Activated CD4-positive, alpha-beta T cell treated with anti-CD3 and anti-CD28 coated beads for 4 hours (primary cell): ENCODE measurements around the gene KANK3.
"Not testable (repeated sequence)": the region's sequence is repeated elsewhere in the genome, so short reads cannot be mapped to it uniquely, and the experiment has no call there.

Experiments
- DNase-seq, 2 donors: peaks; one replicate each; pipeline ENCODE4 v3.0.0-alpha.2; 2020

The KANK3 gene

DNA sequence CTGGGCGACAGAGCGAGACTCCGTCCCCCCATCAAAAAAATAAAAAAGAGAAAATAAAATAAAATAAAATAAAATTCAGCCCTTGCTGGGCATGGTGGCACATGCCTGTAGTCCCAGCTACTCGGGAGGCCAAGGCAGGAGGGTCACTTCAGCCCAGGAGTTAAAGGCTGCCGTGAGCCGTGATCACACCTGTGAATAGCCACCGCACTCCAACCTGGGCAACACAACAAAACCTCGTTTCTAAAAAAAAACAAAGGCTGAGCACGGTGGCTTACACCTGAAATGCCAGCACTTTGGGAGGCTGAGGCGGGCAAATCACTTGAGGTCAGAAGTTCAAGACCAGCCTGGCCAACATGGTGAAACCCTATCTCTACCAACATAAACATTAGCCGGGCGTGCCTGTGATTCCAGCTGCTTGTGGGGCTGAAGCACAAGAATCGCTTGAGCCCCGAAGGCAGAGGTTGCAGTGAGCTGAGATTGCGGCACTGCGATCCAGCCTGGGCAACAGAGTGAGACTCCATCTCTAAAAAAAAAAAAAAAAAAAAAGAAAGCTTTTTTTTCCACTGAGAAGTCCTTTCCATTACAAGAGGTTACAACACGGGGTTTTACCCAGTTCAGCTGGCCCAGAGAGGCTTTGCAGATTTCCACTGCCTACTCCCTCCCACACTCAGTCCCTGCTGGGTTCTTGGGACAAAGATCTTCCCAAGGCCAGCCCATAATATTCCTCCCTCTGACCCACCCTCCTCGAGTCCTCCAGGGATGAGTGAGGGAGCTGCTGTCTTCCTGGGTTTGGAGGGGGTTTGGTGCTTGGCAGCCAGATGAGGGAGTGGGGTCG, 27.3 kb upstream of the KANK3 start:
- no peak for DNase-seq

DNA sequence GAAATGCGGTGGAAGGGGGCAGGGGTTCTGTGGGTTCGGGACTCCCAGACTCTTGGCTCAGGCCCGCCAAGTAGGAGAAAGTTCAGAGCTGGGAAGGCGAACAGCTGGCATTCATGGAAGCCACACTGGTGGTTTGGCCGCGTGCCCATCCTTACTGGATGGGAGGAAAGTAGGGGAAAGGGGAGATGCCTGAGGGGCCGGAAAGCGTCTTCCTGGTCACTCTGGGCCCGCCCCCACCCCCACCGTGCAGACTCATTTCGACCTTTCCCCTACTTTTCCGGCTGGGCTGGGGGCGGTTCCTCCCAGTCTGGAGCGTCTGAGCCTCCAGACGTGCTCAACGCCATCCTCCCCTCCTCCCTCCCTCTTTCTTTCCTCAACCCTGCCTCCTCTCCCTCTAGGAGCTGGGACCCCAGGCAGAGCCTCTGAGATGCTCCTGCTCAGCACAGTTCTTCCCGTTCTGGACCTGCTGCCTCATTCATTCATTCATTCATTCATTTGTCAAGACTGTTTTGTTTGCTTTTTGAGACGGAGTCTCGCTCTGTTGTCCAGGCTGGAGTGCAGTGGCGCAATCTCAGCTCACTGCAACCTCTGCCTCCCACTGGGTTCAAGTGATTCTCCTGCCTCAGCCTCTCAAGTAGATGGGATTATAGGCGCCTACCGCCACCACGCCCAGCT, 24.4 kb upstream of the KANK3 start:
- no peak for DNase-seq

DNA sequence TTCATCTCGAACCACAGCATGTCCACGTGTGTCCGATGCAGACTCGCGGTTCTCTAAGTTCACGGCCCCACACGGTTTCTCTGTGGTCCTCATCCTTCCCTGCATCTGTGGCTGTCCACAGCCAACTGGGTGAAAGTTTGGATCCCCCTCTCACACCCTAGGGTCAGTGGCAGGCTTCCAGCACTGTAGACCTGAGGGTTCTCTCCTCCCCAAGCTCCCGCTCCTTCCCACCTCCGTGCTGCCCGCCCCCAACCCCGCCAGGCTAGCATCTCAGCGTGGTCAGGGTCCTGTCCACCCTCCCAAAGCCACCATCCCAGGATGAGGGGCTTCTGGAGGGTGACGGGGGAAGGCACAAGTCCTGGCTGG, 23.9 kb upstream of the KANK3 start:
- DNase-seq: no peak

DNA sequence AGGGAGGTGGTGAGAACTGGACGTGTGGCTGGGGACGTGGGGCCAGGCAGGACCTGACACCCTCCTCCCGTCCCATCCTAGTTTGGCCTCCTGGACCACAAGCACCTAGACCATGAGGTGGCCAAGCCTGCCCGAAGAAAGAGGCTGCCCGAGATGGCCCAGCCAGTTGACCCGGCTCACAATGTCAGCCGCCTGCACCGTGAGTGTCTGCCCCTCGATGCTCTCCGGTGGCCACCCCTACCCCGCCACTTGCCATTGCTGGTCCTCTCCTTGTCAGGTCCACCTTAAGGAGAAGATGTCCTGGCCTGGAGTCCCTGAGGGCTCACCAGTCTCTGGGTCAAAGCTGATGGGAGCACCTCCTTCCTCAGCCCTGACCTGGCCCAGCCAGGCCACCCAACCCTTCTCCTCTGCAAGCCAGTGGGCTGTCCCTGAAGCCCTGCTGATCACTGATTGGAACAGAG, 23.1 kb upstream of the KANK3 start:
- no peak for DNase-seq

DNA sequence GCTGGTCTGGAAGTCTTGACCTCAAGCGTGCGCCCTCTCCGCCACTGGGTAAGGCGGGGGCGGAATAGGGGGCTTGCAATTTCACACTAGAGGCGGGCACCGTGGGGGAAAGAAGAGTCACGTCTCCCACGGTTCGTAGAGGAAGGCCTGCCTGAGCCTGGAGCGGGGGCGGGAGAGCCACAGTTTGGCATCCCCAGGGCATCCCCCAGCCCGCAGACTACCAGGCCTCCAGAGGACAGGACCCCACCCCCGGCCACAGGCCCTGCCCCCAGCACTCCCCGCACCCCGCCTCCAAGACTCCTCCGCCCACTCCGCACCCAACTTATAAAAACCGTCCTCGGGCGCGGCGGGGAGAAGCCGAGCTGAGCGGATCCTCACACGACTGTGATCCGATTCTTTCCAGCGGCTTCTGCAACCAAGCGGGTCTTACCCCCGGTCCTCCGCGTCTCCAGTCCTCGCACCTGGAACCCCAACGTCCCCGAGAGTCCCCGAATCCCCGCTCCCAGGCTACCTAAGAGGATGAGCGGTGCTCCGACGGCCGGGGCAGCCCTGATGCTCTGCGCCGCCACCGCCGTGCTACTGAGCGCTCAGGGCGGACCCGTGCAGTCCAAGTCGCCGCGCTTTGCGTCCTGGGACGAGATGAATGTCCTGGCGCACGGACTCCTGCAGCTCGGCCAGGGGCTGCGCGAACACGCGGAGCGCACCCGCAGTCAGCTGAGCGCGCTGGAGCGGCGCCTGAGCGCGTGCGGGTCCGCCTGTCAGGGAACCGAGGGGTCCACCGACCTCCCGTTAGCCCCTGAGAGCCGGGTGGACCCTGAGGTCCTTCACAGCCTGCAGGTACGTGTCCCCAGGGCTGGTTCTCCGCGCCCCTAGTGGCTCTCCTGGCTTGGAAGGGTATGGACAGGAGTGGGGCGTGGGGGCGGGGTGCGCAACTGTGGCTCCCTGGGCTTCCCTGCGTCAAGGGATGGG, 21.0 kb upstream of the KANK3 start, which contains the start of gene ANGPTL4:
Gene ANGPTL4, plus strand, starts transcription at position 353 of the 969 bp plus-strand sequence. Its CDS starts 167 bp downstream, at position 520.
- peak; percentile 58 to 74 for DNase-seq

DNA sequence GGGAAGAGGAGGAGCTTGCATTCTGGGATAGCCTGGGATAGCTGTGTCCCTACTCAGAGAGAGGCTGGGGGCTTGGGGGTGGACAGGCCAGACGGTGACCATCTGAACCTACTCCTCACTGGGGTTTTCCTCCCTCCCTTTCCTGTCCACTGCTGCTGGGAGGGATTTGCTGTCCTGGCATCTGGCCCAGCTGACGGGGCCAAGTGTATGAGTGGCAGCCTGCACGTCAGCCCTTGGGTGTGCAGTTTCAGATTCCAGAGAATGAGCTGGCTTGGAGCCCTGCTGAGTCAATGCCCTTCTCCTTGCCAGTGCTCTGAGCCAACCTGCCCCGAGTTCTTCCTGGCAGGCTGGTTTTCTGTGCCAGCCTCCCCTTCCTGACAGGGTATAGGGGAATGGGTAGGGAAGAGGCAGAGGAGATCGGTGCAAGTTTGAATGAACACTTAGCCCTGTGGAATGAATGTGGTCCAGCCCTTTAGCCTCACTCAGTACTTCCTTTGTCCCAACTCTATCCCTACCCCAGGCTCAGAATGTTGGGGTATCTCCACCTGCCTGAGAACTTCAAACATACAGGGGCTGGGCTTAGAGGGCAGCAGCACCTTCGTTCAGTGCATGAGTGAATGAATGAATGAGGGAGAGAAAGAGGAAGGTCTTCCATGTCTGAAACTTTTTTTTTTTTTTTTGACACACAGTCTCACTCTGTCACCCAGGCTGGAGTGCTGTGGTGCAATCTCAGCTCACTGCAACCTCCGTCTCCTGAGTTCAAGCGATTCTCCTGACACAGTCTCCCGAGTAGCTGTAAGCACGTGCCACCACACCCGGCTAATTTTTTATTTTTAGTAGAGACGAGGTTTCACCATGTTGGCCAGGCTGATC, 19.1 kb upstream of the KANK3 start:
- DNase-seq: no peak

DNA sequence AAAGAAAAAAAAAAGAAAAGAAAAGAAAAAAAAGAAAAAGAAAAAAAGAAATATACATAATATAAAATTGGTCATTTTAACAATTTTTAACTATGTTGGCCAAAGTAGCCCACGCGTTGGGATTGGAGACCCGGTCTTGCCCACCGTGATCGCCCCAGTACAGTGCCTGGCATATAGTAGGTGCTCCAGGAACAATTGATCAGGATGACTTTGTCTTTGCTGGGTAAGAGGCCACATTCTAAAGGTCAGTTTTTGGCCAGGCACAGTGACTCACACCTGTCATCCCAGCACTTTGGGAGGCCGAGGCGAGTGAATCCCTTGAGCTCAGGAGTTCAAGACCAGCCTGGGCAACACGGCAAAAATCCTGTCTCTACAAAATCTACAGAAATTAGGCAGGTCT, 17.1 kb upstream of the KANK3 start:
- DNase-seq: no peak

DNA sequence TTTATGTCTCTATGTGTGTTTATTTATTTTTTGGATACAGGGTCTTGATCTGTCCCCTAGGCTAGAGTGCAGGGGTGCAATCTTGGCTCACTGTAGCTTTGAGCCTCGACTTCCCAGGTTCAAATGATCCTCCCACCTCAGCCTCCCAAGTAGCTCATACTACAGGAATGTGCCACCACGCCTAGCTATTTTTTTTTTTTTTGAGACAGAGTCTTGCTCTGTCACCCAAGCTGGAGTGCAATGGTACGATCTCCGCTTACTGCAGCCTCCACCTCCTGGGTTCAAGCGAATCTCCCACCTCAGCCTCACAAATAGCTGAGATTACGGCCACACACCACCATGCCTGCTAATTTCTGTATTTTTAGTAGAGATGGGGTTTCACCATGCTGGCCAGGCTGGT, 15.9 kb upstream of the KANK3 start:
- DNase-seq: no peak

DNA sequence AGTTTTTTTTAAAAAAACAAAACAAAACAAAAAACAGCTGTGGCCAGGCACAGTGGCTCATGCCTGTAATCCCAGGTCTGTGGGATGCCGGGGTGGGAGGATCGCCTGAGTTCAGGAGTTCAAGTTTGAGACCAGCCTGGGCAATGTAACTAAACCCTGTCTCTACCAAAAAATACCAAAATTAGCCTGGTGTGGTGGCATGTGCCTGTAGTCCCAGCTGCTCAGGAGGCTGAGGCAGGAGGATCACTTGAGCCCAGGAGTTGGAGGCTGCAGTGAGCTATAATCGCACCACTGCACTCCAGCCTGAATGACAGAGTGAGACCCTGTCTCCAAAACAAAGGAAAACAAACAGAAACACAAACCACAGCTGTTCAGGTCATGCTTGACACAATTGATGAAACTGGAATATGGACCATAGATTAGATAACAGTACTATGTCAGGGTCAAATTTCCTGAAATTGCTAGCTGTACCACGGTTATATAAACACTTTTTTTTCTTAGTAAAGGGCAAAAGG, 14.0 kb upstream of the KANK3 start:
- no peak for DNase-seq

DNA sequence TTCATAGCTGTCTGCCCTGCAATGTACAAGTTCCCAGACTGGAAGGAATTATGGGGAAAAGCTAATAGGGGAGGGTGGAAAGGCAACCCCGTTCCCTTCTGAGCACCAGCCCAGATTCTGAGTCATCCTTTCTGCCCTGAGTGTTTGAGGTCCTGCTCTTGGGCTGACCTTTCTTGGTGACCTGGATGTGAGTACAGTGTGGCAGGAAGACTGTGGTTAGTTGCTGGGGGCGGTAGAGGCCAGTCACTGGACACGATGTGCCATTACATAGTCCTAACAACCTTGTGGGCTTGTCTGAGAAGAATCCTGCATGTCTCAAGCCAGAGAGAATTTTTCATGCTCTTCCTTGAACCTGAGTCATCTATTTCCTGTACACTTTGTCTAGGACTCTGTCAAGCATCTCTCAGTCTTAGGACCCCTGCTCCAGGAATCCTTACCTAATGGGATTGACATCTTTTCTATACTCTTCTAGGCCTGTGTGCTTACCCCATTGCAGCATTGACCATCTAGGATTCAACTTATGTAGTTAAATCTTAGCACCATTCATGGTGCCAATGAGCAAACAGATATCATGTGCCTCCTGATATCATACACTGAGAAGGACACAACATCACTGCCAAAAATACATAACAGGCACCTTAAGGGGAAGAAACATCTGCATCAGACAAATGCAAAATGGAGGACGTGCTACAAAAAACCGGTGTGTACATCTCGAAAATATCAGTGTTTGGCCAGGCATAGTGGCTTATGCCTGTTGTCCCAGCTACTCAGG, 12.8 kb upstream of the KANK3 start:
- no peak for DNase-seq

DNA sequence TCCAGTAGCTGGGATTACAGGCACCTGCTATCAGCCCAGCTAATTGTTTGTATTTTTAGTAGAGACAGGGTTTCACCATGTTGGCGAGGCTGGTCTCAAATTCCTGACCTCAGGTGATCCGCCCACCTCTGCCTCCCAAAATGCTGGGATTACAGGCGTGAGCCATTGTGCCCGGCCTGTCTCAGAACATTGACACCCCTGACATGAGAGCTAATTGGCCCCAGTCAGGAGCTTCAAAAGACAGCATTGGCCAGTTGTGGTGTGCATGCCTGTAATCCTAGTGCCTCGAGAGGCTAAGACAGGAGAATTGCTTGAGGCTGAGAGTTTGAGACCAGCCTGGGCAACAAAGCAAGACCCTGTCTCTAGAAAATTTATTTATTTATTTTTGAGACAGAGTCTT, 9.8 kb upstream of the KANK3 start:
- not testable (repeated sequence) for DNase-seq

DNA sequence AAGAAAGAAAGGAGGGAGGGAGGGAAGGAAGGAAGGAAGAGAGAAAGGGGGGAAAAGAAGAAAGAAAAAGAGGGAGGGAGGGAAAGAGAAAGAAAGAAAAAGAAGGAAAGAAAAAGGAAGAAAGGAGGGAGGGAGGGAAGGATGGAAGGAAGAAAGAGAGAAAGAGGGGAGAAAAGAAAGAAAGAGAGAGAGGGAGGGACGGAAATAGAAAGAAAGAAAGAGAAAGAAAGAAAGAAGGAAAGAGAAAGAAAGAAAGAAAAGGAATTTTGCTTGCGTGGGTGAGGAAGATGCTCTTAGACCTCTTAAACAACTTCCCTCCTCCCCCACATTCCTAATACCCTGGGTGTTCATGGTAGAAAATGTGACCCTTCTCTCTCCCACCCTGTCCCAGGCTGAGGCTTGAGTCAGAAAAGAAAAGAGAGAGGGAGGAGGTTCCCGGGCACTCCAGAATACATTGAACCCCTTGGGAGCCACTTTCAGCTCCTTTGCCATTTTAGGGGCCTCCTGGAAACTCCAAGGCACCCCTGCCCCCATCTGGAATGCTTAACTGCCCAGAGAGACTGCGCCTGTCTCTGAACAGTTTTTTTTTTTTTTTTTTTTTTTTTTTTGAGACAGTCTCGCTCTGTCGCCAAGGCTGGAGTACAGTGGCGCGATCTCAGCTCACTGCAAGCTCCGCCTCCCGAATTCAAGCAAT, 9.2 kb upstream of the KANK3 start:
- no peak for DNase-seq

DNA sequence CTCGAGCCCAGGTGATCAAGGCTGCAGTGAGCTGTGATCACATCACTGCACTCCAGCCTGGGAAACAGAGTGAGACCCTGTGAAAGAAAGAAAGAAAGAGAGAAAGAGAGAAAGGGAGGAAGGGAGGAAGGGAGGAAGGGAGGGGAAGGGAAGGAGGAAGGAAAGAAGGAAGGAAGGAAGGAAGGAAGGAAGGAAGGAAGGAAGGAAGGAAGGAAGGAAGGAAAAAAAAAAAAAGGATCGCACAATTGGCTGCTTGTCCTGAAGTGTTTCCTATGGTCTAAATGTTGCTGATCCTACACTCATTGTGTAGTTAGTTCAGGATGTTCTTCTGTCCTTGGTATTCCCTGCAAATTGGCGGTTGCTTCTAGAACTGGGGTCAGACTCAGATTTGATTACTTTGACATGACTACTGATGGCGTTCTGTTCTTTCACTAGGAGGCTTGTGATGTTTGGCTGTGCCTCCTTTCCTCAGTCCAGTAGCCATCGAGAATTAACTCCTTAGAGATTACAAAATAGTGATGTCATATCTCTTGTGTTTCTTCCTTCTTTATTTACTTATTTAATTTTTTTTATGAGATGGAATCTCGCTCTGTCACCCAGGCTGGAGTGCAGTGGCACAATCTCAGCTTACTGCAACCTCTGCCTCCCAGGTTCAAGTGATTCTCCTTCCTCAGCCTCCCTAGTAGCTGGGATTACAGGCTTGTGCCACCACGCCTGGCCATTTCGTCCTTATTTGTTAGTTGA, 6.7 kb upstream of the KANK3 start:
- not testable (repeated sequence) for DNase-seq

DNA sequence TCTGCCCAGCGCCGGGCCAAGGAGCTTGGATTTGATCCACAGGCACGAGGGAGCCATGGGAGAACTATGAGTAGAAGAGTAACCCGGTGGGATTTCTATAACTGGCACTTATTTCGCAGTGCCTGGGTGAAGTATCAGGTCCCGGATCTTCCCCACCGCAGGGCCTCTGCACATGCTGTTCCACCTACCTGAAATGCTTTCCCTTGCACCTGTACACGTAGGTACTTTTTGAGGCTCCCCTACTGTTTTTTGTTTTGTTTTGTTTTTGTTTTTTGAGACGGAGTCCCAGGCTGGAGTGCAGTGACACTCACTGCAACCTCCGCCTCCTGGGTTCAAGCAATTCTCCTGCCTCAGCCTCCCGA, 402 bp upstream of the KANK3 start:
- DNase-seq: no peak

DNA sequence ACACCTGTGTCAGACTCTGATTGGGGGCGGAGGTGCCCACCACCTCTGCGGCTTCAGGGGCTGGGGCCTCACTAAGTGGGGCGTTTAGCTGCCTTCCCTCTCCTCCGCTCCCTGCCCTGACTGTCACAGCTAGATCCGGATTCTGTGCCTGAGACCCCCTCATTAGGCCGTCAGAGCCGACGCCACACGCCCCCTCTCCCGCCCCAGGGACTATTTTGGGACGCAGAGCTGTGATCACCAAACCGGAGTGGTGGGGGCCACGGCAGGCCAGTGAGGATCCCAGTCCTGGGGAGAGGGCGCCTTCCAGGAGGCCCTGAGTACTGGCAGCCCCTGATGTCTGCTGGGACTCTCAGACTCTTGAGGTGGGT, 762 bp downstream of the KANK3 start:
- no peak for DNase-seq

DNA sequence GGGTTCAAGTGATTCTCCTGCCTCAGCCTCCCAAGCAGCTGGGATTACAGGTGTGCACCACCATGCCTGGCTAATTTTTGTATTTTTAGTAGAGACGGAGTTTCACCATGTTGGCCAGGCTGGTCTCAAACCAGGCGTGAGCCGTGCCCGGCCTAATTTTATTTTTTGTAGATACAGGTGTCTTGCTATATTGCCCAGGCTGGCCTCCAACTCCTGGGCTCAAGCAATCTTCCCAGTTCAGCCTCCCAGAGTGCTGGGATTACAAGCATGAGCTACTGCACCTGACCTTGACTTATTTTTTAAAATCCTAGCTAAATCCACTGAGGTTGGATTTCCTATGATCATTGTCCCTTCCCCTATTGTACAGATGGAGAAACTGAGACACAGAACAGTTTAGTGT, 1.6 kb downstream of the KANK3 start:
- not testable (repeated sequence) for DNase-seq

DNA sequence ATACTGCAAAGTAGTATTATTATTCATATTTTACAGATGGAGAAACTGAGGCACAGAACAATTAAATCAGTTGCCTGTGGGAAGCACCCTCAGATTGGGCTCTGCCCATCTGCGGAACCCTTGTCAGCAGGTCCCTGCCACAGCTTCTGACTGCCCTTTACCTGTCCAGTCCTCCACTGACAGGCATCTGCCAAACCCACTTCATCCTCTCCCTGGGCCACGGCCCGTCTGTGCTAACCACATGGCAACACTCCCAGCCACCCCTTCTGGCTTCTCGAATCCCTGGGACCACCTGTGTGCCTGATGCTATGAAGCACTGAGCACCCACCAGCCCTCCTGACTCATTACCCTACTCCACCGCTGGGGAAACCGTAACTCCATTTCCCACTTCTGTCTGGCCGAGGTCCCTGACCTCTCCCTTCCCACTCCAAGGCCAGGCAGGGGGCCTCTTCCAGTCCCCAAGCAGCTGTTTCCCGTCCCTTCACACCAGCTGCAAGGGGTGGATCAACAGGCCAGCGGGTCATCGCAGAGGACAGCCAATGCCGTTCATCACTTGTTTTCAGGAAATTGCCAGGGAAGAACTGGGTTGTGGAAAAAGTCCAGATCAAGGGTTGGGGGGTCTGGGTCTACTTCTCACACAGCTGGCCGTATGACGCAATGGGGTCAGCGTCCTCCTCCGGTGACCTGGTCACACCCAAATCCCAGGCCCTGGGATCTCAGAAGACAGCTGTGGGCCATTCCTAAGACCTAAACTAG, 2.5 kb downstream of the KANK3 start:
- no peak for DNase-seq

DNA sequence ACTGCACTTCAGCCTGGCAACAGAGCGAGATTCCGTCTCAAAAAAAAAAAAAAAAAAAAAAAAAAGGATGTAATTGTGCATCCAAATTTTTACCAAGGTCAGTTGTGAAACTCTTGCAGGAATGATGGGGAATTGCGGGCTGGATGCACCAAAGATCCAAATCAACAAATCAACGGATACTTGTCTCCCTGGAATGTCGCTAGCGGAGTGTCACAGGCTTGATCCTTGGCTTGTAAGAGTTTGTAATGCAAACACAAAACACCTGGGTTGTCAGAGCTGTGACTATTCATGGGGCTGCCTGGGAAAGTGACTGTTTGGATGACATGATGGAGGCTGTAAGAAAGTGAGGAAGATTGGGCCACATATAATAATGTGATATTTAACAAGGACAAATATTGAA, 4.2 kb downstream of the KANK3 start:
- DNase-seq: no peak

DNA sequence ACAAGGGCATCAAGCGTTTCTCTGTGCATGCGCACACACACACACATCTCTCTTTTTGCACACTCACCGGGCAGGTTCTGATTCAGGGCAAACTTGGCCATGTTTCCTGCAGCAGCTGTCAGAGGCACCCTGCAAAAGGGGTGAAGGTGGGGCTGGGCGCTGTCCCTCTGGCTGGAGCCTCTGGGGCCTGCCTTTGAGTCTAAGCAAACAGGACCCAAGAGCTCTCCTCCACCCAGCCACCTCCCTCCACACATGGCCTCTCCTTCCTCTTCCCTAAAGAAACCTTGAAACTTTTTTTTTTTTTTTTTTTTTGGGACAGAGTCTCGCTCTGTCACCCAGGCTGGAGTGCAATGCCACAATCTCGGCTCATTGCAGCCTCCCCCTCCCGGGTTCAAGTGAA, 5.3 kb downstream of the KANK3 start:
- no peak for DNase-seq
